Renal cortical epithelial cell (primary cell): ENCODE results near the gene ADK. TPM values are rescaled to one million over a fixed set of nuclear protein-coding genes. Genes with fewer than 3 reads are reported as not detected.
"Not testable (repeated sequence)": the region's sequence is repeated elsewhere in the genome, so short reads cannot be mapped to it uniquely, and the experiment has no call there.

Experiments
- DNase-seq: peaks from one replicate; pipeline ENCODE4 v3.0.0-alpha.2; 2011; ENCODE audit warnings: low read depth
- total RNA-seq: library from RNA; depleted of rRNA; stranded (reverse); fragments of >200 nt; gene quantifications from 2 replicates; pipeline ENCODE4 v1.2.3, GENCODE V29; 2014

Gene ADK
- total RNA-seq, 1 donor from 2014 or later = 74.9 TPM

DNA sequence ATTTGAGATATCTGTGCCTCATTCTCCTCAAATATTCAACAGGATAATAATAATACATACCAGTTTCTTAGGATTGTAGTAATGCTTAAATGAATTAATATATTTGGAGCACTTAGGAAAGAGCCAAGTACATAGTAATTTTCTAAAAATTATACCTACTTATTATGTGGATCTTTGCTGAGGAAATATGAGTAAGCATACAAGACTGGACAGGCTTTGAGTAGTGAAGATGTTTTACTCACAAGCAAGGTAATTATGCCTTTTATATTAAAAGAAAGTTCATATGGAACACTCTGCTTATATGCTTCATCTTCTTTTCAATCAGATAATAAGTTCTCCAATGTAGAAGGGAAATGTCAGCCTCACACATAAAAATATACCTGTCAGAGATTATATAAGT is 337.9 kb downstream of the ADK start:
- no peak for DNase-seq

DNA sequence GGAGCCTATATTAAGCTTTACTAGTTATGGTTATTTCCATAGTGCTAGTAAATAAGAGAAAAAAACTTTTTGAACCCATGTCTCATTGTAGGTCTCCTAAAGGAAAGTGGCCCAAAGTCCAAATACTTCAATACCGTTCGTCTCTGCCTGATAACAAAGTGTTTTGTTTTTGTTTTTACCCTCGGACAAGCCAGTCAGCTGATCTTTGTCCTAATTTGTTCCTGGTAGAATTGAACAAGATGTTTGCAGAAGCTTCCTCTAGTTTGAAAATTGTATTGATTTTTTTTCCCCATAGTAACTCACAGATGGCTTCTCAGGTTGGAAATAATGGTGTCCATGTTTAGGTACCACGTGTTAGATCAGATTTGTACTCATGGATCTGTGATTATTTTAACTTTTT is 339.5 kb downstream of the ADK start:
- DNase-seq = no peak

DNA sequence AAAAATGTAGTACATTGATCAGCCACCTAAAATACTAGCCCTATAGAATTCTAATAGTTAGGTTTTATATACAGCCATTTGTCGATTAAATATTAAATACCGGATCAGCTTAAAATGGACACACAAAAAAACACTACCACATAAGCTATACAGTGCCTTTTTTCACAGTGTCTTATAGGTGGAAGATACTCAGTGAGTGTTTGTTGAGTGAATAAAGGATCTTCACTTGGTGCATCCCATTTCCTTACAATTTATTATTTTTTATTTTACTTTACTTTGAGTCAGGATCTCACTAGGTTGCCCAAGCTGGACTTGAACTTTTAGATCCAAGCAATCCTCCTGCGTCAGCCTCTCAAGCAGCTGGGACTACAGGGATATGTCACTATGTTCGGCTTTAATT is 340.0 kb downstream of the ADK start:
- no peak for DNase-seq

GRCh38 chr10:74496276-74496675 is 345.3 kb downstream of the ADK start:
- not testable (repeated sequence) for DNase-seq

DNA sequence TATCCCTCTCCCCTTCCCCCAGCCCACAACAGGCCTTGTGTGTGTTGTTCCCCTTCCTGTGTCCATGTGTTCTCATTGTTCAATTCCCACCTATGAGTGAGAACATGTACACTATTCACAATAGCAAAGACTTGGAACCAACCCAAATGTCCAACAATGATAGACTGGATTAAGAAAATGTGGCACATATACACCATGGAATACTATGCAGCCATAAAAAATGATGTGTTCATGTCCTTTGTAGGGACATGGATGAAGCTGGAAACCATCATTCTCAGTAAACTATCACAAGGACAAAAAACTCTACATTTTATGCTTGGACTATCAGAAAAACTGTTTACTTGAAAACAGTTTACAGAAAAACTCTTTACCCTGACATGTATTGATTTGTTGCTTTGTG is 347.6 kb downstream of the ADK start:
- not testable (repeated sequence) for DNase-seq

DNA sequence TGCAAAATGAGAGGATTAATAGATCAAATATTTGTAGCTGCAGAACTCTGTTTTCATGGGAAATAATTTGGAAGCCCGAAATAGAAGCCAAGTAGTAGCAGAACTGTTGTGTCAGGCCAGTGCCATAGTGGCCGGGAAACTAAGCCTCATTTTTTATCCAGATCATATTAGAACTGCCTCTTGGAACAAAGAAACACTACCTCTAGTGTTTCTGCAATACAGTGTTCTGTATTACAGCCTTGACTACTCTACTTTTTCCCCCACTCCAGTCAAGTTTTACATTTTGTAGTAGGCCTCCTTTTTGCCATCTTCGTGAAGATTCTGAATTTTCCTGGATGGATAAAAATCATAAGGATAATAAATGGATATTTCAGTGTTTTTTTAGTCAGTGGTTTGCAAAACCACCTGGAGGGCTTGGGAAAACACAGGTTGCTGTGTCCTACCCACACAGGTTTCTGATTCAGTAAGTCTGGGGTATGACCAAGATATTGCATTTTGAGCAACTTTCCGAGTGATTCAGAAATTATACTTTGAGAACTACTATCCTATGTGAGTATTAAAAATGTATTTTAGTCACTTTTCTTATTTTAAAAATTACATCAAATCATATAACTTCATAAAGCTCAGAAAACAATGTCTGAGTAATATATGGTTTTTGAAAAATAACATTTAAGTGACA is 349.1 kb downstream of the ADK start:
- DNase-seq = no peak

- DNase-seq = no peak
These were observed 349.8 kb downstream of the ADK start for GRCh38 chr10:74500816-74501215.

DNA sequence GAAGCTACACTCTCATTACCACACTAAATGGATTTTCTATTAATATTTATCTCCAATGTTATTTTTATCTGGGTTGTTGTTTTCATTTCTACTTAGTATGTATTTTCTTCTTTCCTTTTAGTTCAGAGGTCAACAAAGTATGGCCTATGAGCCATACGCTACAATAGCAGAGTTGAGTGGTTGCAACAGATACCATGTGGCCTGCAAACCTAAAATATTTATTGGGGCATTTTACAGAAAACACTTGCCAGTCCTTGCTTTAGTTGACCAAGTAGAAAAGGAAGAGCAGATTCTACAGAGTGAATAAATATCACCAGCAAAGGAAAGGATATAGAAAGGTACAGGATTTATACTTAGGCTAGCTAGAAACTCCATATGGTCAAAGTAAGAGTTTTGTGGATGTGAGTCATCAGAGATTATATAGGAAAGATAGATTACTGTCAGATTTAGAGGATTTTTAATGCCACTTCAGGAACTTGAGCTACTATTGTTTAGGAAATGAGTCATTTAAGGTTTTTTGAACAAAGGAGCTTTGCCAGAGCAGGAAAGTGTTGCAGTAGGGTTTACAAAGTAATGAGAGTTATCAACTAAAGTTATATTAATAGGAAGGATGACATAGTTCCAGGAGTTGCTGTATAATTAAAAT is 352.1 kb downstream of the ADK start:
- peak; percentile 42 for DNase-seq

DNA sequence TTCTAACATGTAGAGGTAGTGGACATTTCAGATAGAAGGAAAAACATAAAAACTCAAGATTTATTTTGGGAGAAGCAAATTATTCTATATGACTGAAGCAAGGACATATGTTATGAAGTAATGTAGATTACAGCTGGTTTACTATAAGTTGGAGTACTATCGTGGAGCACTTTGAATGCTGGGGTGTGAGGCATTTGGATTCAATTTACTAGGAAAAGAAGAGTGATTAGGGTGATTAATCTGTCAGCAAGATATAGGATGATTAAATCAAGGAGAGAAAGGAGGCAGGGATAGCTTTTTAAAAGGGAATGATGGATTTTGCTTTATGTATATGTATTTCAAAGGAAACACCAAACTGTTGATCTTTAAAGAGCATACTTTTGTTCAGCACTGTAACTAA is 356.9 kb downstream of the ADK start:
- DNase-seq = no peak

GRCh38 chr10:74510594-74510993 is 359.6 kb downstream of the ADK start:
- DNase-seq = no peak

- no peak for DNase-seq
These were observed 360.0 kb downstream of the ADK start for GRCh38 chr10:74511051-74511450.

- DNase-seq = no peak
These were observed 363.3 kb downstream of the ADK start for GRCh38 chr10:74514322-74514721.

GRCh38 chr10:74518061-74518460 is 367.0 kb downstream of the ADK start:
- no peak for DNase-seq

GRCh38 chr10:74521526-74521925 is 370.5 kb downstream of the ADK start:
- DNase-seq = no peak

DNA sequence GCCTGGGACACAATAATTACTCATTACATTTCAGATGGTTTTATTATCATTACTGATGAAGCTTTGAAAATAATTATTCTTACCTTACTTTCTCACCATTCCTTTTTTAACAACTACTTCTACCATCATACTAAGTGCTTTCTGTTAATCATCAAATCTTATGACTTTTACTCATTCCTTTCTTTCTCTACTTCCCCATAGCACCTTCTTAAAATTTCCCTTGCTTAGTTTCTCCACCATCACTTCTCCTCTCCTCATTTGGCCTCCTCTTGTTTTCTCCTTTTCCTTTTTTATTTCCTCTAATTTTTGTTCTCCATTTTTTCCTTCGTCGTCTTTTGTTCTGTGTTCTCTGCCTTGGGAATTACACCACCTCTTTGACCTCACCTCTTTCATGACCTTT is 372.2 kb downstream of the ADK start:
- no peak for DNase-seq

- DNase-seq = no peak
These were observed 374.9 kb downstream of the ADK start for GRCh38 chr10:74525885-74526284.

DNA sequence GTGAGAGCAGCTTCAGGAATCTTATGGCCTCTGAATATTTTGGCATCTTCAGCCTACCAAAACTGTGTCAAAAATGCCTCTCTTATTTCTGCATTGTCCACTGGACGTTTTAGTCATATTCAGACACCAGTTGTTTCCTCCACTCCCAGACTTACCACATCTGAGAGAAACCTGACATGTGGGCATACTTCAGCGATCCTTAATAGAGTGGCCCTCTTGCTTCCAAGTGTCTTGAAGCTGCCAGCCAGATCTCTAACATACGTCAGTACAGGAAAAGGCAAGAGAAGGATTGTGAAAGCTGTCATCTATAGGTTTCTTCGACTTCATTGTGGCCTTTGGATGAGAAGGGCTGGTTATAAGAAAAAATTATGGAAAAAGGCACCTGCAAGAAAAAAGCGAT is 376.6 kb downstream of the ADK start:
- not testable (repeated sequence) for DNase-seq

- no peak for DNase-seq
These were observed 378.2 kb downstream of the ADK start for GRCh38 chr10:74529205-74529604.

DNA sequence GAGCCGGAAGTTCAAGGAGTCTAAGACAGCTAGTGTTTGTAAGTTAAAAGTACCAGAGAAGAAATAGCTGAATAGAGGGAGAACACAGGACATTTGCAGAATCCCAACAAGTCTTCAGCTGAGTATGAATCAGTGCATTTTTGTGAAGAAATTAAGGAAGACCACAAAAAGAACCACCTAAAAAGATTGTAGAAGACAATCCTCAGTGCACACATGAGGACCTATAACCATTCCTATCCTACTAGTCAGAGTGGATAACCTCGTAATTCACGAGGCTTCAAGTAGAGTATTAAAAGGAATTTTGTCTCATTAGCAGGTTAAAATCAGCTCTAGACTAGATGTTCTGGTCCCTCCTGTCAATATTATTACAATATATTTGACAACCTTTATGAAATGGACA is 380.0 kb downstream of the ADK start:
- DNase-seq = no peak

DNA sequence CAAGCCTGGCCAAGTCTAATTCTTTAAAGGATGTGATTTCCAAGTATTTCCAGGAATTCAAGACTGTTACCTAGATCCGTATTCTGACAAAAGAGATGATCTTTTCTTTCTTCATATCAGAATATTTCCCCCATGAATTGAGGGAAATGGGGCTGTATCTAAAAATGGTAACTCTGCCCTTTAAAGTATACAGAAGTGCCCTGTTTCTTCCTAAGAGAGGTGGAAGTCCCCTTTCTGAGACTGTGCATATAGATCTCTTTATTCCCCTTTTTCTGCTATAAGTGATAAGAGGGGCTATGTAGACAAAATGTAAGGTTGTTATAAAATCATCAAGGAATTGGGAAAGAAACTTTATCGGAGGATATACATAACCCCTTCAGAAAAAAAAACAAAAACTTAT is 388.3 kb downstream of the ADK start:
- no peak for DNase-seq

DNA sequence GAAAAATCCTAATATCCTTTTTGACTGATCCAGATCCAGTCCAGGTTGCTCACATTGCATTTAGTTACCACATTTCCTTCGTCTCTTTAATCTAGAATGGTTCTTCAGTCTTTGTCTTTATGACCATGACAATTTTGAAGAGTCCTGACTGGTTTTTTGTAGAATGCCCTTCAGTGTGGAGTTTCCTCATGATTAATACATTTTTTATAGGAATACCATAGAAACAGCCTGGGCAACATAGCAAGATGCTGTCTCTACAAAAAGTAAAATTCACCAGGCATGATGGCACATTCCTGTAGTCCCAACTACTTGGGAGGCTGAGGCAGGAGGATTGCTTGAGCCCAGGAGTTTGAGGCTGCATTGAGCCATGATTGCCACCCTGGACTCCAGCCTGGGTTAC is 390.4 kb downstream of the ADK start:
- DNase-seq = no peak

- DNase-seq = peak; percentile 83
These were observed 391.1 kb downstream of the ADK start for GRCh38 chr10:74542077-74542476.

DNA sequence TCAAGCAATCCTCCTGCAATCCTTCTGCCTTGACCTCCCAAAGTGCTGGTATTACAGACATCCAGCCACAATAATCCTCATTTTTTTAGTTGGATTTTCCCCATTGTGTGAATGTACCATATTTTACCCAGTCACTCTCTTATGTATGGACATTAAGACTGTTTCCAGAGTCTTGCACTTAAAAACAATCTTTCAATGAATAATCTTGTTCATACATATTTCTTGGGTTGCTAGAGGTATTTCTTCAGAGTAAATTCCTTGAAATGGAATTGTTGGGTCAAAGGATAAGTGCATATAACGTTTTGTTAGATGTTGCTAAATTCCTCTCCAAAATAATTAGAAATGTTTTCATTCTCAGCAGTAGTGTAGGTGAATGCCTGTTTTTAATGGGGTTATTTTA is 392.3 kb downstream of the ADK start:
- no peak for DNase-seq

- peak; percentile 23 for DNase-seq
These were observed 393.1 kb downstream of the ADK start for GRCh38 chr10:74544106-74544505.
